ENCODE data around the gene EPB41L2. TPM values are rescaled to one million over a fixed set of nuclear protein-coding genes. Genes with fewer than 3 reads are reported as not detected.

EPB41L2 gene
- total and polyA plus RNA-seq, 2 donors from 2014 or later = 19.6 to 111 TPM

GRCh38 chr6:130965656-130966055, 97.4 kb downstream of the EPB41L2 start:
- DNase-seq (no peak), FAIRE-seq (no peak)
- no peak overlapping the region for H3K9ac ChIP-seq (ENCODE audit: low read length in 3 of 3)
- H3K36me3 ChIP-seq (ENCODE audit: control insufficient read depth in 2 of 3, insufficient read depth in 3 of 3, low read length in 3 of 3) = no peaks in the 10 kb centered on the region
- intact Hi-C loops (cut with DNase I) = no loop called here
- H3K27me3 ChIP-seq (ENCODE audit: control insufficient read depth, insufficient read depth, low read length) = no peaks in the 10 kb centered on the region
- H3K4me3 ChIP-seq (ENCODE audit: low read length in 3 of 3) = no peak overlapping the region
- TF ChIP-seq CTCF (IDR thresholded peaks at IDR 0.05; ENCODE audit: borderline replicate concordance, extremely low read depth, insufficient read depth) = no peak
- H3K9me3 ChIP-seq (ENCODE audit: control insufficient read depth in 2 of 3, insufficient read depth in 1 of 3, low read length in 3 of 3) = no peaks in the 10 kb centered on the region
- H3K4me1 ChIP-seq (ENCODE audit: control insufficient read depth in 2 of 3, insufficient read depth in 2 of 3, low read depth in 1 of 3, low read length in 3 of 3) = peaks cover 0 to 5% (median 0%) of the 10 kb centered on the region in 3 donors
- H3K27ac ChIP-seq (ENCODE audit: low read depth in 2 of 2, low read length in 2 of 2) = no peak overlapping the region

DNA sequence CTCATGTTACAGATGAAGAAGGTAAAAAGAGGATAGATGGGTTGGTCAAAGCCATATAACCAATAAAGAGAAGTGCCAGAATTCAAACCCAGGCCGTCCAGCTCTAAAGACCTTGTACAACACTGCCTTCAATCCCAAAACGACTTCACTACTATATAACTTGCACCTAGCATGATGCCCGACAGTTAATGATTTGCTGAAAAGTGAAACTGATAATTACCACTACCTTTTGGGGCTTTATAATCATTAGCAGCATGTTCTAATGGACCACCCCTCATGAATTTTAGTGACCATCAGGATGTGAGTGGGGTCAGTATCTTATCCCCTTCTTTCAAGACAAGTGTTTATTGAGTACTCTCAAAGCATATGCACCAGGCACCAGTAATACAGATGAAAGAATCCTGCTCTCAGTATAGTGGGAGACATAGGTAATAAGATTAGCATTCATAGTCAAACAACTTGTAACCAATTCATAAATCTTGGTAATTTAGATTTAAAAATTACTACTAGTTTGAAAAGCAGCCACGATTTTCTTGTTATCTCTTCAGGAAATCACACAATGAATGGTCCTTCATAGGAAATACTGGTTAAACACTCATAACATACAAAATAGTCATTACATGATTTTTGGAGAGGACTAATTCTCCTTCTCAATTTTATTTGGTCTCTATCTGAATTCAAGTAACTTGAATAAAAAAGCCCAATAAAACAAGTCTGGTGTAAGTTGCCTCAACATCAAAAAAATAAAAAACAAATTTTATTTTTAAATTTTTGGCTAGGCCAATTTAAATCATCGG, 98.0 kb downstream of the EPB41L2 start:
- FAIRE-seq = no peak
- H3K4me3 ChIP-seq (ENCODE audit: low read length in 3 of 3) = no peak overlapping the region
- H3K9me3 ChIP-seq (ENCODE audit: control insufficient read depth in 2 of 3, insufficient read depth in 1 of 3, low read length in 3 of 3) = no peaks in the 10 kb centered on the region
- intact Hi-C loops (cut with DNase I) = no loop called here
- no peak for TF ChIP-seq CTCF (IDR thresholded peaks at IDR 0.05; ENCODE audit: borderline replicate concordance, extremely low read depth, insufficient read depth)
- H3K27ac ChIP-seq (ENCODE audit: low read depth in 2 of 2, low read length in 2 of 2) = no peak overlapping the region
- H3K4me1 ChIP-seq (ENCODE audit: control insufficient read depth in 2 of 3, insufficient read depth in 2 of 3, low read depth in 1 of 3, low read length in 3 of 3) = peaks cover 0 to 5% (median 0%) of the 10 kb centered on the region in 3 donors
- no peak for DNase-seq
- H3K9ac ChIP-seq (ENCODE audit: low read length in 3 of 3) = no peak overlapping the region
- H3K27me3 ChIP-seq (ENCODE audit: control insufficient read depth, insufficient read depth, low read length) = no peaks in the 10 kb centered on the region
- H3K36me3 ChIP-seq (ENCODE audit: control insufficient read depth in 2 of 3, insufficient read depth in 3 of 3, low read length in 3 of 3) = no peaks in the 10 kb centered on the region

GRCh38 chr6:130964289-130964688, 98.8 kb downstream of the EPB41L2 start:
- H3K9ac ChIP-seq (ENCODE audit: low read length in 3 of 3) = no peak overlapping the region
- H3K9me3 ChIP-seq (ENCODE audit: control insufficient read depth in 2 of 3, insufficient read depth in 1 of 3, low read length in 3 of 3) = no peaks in the 10 kb centered on the region
- H3K27ac ChIP-seq (ENCODE audit: low read depth in 2 of 2, low read length in 2 of 2) = no peak overlapping the region
- no peaks in the 10 kb centered on the region for H3K36me3 ChIP-seq (ENCODE audit: control insufficient read depth in 2 of 3, insufficient read depth in 3 of 3, low read length in 3 of 3)
- FAIRE-seq (no peak), DNase-seq (no peak)
- intact Hi-C loops (cut with DNase I) = no loop called here
- no peak for TF ChIP-seq CTCF (IDR thresholded peaks at IDR 0.05; ENCODE audit: borderline replicate concordance, extremely low read depth, insufficient read depth)
- H3K27me3 ChIP-seq (ENCODE audit: control insufficient read depth, insufficient read depth, low read length) = no peaks in the 10 kb centered on the region
- no peak overlapping the region for H3K4me3 ChIP-seq (ENCODE audit: low read length in 3 of 3)
- peaks cover 0 to 5% (median 0%) of the 10 kb centered on the region in 3 donors for H3K4me1 ChIP-seq (ENCODE audit: control insufficient read depth in 2 of 3, insufficient read depth in 2 of 3, low read depth in 1 of 3, low read length in 3 of 3)

Data from kidney (tissue), 14 donors.